Tibial nerve (tissue), 3 donors: ENCODE results near the gene RPL19.

Source experiments
- POLR2A ChIP-seq, 2 donors: fragments of 450-650 bp; IDR thresholded peaks; one replicate each; pipeline ENCODE4 v1.6.1; 2017; ENCODE audit warnings: antibody characterized with exemption in 2 of 2, mild to moderate bottlenecking in 2 of 2, moderate library complexity in 2 of 2
- TF ChIP-seq, protein P1 (sequence below), 5 experiments: fragments of 200-600 bp in 3 of 5; fragments of 450-650 bp in 2 of 5; sonication (generic) in 3 of 5; IDR thresholded peaks; one replicate each; pipeline ENCODE4 v1.5.1; 2016 to 2019; ENCODE audit warnings: antibody characterized with exemption in 5 of 5, mild to moderate bottlenecking in 3 of 5, moderate library complexity in 2 of 5

DNA sequence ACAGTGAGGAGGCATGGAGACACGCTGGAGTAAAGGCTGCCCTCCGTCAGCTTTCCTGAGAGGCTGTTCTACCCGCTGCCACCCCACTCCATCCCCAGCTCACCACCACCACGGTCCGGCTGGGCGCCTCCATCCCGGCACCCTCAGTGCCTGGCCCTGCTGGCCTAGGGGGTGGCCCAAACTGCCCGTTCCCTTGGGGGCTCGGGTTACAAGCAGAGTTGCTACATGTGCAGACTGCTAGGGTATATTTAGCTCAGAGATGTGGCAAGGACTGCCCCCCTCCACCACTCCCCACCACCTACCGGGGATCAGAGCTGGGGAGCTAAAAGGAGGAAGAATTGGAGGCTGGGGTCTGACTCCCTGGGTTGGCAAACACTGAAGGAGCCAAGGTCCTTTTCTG, 6.7 kb upstream of the RPL19 start:
- TF ChIP-seq, protein P1, sequence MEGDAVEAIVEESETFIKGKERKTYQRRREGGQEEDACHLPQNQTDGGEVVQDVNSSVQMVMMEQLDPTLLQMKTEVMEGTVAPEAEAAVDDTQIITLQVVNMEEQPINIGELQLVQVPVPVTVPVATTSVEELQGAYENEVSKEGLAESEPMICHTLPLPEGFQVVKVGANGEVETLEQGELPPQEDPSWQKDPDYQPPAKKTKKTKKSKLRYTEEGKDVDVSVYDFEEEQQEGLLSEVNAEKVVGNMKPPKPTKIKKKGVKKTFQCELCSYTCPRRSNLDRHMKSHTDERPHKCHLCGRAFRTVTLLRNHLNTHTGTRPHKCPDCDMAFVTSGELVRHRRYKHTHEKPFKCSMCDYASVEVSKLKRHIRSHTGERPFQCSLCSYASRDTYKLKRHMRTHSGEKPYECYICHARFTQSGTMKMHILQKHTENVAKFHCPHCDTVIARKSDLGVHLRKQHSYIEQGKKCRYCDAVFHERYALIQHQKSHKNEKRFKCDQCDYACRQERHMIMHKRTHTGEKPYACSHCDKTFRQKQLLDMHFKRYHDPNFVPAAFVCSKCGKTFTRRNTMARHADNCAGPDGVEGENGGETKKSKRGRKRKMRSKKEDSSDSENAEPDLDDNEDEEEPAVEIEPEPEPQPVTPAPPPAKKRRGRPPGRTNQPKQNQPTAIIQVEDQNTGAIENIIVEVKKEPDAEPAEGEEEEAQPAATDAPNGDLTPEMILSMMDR (IDR thresholded peaks at IDR 0.05) = no peak
- no peak for TF ChIP-seq POLR2A (IDR thresholded peaks at IDR 0.05)
